Measurements from ENCODE around the gene HAO1.

DNA sequence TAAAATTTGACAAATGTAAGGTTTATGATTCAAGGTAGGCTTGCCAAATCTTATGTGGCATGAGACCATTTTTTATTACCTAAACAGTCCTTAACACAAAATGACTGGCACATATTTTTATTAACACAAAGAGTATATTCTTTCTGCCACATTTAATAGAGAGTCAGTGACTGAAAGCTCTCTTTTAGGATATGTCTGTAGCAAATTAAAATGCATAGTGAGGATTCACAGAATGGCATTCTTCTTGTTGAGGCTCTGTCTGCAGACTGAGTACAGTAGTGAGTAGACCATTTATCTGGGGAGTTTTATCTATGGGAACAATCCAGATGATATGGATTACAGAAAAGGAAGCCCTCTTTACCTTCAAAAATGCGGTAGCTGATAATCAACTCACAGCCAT is 56.5 kb downstream of the HAO1 start:
- TF ChIP-seq CEBPB (IDR thresholded peaks at IDR 0.05; ENCODE audit: low read depth, low read length), result no peak
- no peak for TF ChIP-seq NFE2L2 (IDR thresholded peaks at IDR 0.05; ENCODE audit: low read depth, low read length)
- TF ChIP-seq, protein P1, sequence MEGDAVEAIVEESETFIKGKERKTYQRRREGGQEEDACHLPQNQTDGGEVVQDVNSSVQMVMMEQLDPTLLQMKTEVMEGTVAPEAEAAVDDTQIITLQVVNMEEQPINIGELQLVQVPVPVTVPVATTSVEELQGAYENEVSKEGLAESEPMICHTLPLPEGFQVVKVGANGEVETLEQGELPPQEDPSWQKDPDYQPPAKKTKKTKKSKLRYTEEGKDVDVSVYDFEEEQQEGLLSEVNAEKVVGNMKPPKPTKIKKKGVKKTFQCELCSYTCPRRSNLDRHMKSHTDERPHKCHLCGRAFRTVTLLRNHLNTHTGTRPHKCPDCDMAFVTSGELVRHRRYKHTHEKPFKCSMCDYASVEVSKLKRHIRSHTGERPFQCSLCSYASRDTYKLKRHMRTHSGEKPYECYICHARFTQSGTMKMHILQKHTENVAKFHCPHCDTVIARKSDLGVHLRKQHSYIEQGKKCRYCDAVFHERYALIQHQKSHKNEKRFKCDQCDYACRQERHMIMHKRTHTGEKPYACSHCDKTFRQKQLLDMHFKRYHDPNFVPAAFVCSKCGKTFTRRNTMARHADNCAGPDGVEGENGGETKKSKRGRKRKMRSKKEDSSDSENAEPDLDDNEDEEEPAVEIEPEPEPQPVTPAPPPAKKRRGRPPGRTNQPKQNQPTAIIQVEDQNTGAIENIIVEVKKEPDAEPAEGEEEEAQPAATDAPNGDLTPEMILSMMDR (conservative IDR thresholded peaks at IDR 0.05; ENCODE audit: low read depth, low read length), result no peak

Measured in IMR-90 (cell line).